Fibroblast of lung (primary cell): ENCODE results near the gene PLD5.

Experiments used
- CTCF ChIP-seq, 2 donors: IDR thresholded peaks in 1 of 2; conservative IDR thresholded peaks in 1 of 2; 1 replicate in 1 of 2; 2 replicates in 1 of 2; pipeline ENCODE4 v1.5.1; 2011 to 2012; ENCODE audit warnings: low read length in 2 of 2, control low read depth in 1 of 2, inconsistent platforms in 1 of 2, low read depth in 1 of 2, mild to moderate bottlenecking in 1 of 2
- EZH2 ChIP-seq: IDR thresholded peaks from 2 replicates; pipeline ENCODE4 v1.5.1; 2012; ENCODE audit warnings: low read length, control low read depth, mild to moderate bottlenecking; ENCODE audit errors: missing control alignments

GRCh38 chr1:242455052-242455361 is 69.5 kb downstream of the PLD5 start:
- TF ChIP-seq CTCF (conservative IDR thresholded peaks at IDR 0.05 in 1 of 2, IDR thresholded peaks at IDR 0.05 in 1 of 2; ENCODE audit: low read depth in 1 of 2, low read length in 2 of 2) (no peak), EZH2 (no peak)
